Measurements from ENCODE around the gene SNX18.

The SNX18 gene

DNA sequence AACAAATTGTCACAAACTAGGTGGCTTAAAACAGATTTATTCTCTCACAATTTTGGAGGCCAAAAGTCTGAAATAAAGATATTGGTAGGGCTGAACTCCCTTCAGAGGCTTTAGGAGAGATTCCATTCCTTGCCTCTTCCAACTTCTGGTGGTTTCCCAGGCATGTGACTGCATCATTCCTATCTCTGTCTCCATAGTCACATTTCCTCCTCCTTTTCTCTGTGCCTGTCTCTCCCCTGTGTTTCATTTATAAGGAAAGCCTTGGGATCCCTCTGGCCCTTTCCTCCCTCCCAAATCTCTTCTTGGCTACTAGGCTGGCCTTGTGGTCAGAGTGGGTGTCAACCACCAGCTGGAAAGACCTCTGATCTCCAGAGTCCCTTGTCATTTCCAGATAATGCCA lies 78.2 kb downstream of the SNX18 start:
- TF ChIP-seq, protein P1, sequence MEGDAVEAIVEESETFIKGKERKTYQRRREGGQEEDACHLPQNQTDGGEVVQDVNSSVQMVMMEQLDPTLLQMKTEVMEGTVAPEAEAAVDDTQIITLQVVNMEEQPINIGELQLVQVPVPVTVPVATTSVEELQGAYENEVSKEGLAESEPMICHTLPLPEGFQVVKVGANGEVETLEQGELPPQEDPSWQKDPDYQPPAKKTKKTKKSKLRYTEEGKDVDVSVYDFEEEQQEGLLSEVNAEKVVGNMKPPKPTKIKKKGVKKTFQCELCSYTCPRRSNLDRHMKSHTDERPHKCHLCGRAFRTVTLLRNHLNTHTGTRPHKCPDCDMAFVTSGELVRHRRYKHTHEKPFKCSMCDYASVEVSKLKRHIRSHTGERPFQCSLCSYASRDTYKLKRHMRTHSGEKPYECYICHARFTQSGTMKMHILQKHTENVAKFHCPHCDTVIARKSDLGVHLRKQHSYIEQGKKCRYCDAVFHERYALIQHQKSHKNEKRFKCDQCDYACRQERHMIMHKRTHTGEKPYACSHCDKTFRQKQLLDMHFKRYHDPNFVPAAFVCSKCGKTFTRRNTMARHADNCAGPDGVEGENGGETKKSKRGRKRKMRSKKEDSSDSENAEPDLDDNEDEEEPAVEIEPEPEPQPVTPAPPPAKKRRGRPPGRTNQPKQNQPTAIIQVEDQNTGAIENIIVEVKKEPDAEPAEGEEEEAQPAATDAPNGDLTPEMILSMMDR (IDR thresholded peaks at IDR 0.05; ENCODE audit: extremely low read depth, missing control alignments): no peak

More for the DNA sequence above, 78.2 kb downstream of the SNX18 start:
- DNase-seq (ENCODE audit: low spot score): no peak

All from GM20000 (cell line).